Neuronal stem cell (in vitro differentiated cells): ENCODE results near the gene FAM110D.

Source experiments
- DNase-seq: peaks from one replicate; pipeline ENCODE4 v3.0.0-alpha.2; 2013; ENCODE audit warnings: low spot score
- H2AFZ ChIP-seq: one replicate; pipeline ENCODE4 v1.6.1; 2013; ENCODE audit warnings: mild to moderate bottlenecking, low read length, inconsistent platforms
- H2AK5ac ChIP-seq: 2 replicates; pipeline ENCODE4 v1.6.1; 2013; ENCODE audit warnings: low read depth, mild to moderate bottlenecking, inconsistent platforms, low read length, moderate library complexity, mixed read lengths
- H2BK120ac ChIP-seq: 2 replicates; pipeline ENCODE4 v1.6.1; 2013; ENCODE audit warnings: low read depth, mild to moderate bottlenecking, inconsistent platforms, low read length, moderate library complexity, mixed read lengths
- H2BK12ac ChIP-seq: one replicate; pipeline ENCODE4 v1.6.1; 2013; ENCODE audit warnings: low read length, inconsistent platforms
- H2BK15ac ChIP-seq: 2 replicates; pipeline ENCODE4 v1.6.1; 2013; ENCODE audit warnings: mild to moderate bottlenecking, low read length, inconsistent platforms, mixed read lengths
- H2BK5ac ChIP-seq: one replicate; pipeline ENCODE4 v1.6.1; 2013; ENCODE audit warnings: inconsistent platforms, mild to moderate bottlenecking, low read length, moderate library complexity
- H3K14ac ChIP-seq: one replicate; pipeline ENCODE4 v1.6.1; 2013; ENCODE audit warnings: low read length, inconsistent platforms
- H3K18ac ChIP-seq: 2 replicates; pipeline ENCODE4 v1.6.1; 2013; ENCODE audit warnings: low read length, inconsistent platforms
- H3K23ac ChIP-seq: 2 replicates; pipeline ENCODE4 v1.6.1; 2013; ENCODE audit warnings: low read depth, mild to moderate bottlenecking, mixed read lengths, low read length, inconsistent platforms; ENCODE audit not compliant: poor library complexity
- H3K27ac ChIP-seq: replicated peaks from 3 replicates; pipeline ENCODE4 v1.5.1; 2013; ENCODE audit warnings: low read length, inconsistent platforms
- H3K27me3 ChIP-seq, 3 experiments: 2 replicates each; pipeline ENCODE4 v1.6.1; 2013; ENCODE audit warnings: low read length in 3 of 3, mild to moderate bottlenecking in 2 of 3, inconsistent platforms in 1 of 3, low read depth in 1 of 3, mixed read lengths in 1 of 3, moderate library complexity in 1 of 3; ENCODE audit not compliant: control insufficient read depth in 3 of 3, insufficient read depth in 3 of 3
- H3K36me3 ChIP-seq, 2 donors: replicated peaks in 1 of 2; 2 replicates each; pipeline ENCODE4 v1.6.1; 2013; ENCODE audit warnings: low read length in 2 of 2; ENCODE audit not compliant: control insufficient read depth in 2 of 2, insufficient read depth in 2 of 2
- H3K4ac ChIP-seq: 2 replicates; pipeline ENCODE4 v1.6.1; 2013; ENCODE audit warnings: inconsistent platforms, mild to moderate bottlenecking, low read length, moderate library complexity
- H3K4me1 ChIP-seq, 2 donors: 1 replicate in 1 of 2; 2 replicates in 1 of 2; pipeline ENCODE4 v1.6.1; 2013; ENCODE audit warnings: low read length in 2 of 2, low read depth in 1 of 2; ENCODE audit not compliant: control insufficient read depth in 2 of 2, insufficient read depth in 1 of 2
- H3K4me2 ChIP-seq: one replicate; pipeline ENCODE4 v1.6.1; 2013; ENCODE audit warnings: mild to moderate bottlenecking, low read length, inconsistent platforms; ENCODE audit not compliant: insufficient read depth, poor library complexity, severe bottlenecking
- H3K4me3 ChIP-seq, 2 donors: 2 replicates each; pipeline ENCODE4 v1.5.1; 2013; ENCODE audit warnings: low read length in 2 of 2, mild to moderate bottlenecking in 2 of 2, inconsistent platforms in 1 of 2, moderate library complexity in 1 of 2
- H3K79me1 ChIP-seq: one replicate; pipeline ENCODE4 v1.6.1; 2013; ENCODE audit warnings: low read depth, mild to moderate bottlenecking, inconsistent platforms, low read length, moderate library complexity
- H3K9ac ChIP-seq: one replicate; pipeline ENCODE4 v1.6.1; 2013; ENCODE audit warnings: mild to moderate bottlenecking, low read depth, low read length, inconsistent platforms; ENCODE audit not compliant: poor library complexity
- H3K9me3 ChIP-seq, 2 donors: replicated peaks in 1 of 2; 2 replicates each; pipeline versions ENCODE3 to v1.6.1; 2013; ENCODE audit warnings: low read length in 2 of 2, mild to moderate bottlenecking in 2 of 2, inconsistent platforms in 1 of 2, low read depth in 1 of 2, mixed read lengths in 1 of 2, moderate library complexity in 1 of 2; ENCODE audit not compliant: control insufficient read depth in 2 of 2, insufficient read depth in 1 of 2
- H4K8ac ChIP-seq: one replicate; pipeline ENCODE4 v1.6.1; 2013; ENCODE audit warnings: low read depth, mild to moderate bottlenecking, inconsistent platforms, low read length, moderate library complexity
- H4K91ac ChIP-seq: one replicate; pipeline ENCODE4 v1.6.1; 2013; ENCODE audit warnings: low read length, low read depth, mild to moderate bottlenecking, inconsistent platforms; ENCODE audit not compliant: poor library complexity
- WGBS, 2 donors: extraction: QIAGEN DNeasy Blood & Tissue Kit; methylation state at CpG; one replicate each; pipeline ENCODE4 v1.1.7; 2013; ENCODE audit warnings: missing lambda C conversion rate in 2 of 2, mixed read lengths in 1 of 2; ENCODE audit not compliant: insufficient read length in 2 of 2, insufficient replicate concordance in 1 of 2; ENCODE audit errors: extremely low coverage in 2 of 2; 5-methylcytosine and 5-hydroxymethylcytosine counted together

Gene FAM110D

GRCh38 chr1:26119892-26120608 is 38.8 kb upstream of the FAM110D start:
- no CpG with 5 or more reads among the region's 9 CpGs for WGBS, 2 donors
- Histone ChIP-seq H3K79me1 (no peaks in the 10 kb centered on the region), H3K23ac (no peak overlapping the region), H3K36me3 (peaks cover 6 to 84% of the 10 kb centered on the region in 2 donors), H3K14ac (no peak overlapping the region), H2AFZ (no peak overlapping the region), H3K18ac (no peak overlapping the region), H2BK5ac (no peak overlapping the region), H4K91ac (no peak overlapping the region), H3K9ac (no peak overlapping the region), H3K9me3 (no peaks in the 10 kb centered on the region), H3K27ac (no peak overlapping the region), H2AK5ac (no peak overlapping the region), H4K8ac (no peak overlapping the region), H3K4me1 (no peaks in the 10 kb centered on the region), H3K4me3 (no peak overlapping the region), H2BK15ac (no peak overlapping the region), H3K4ac (no peak overlapping the region), H3K27me3 (no peaks in the 10 kb centered on the region), H3K4me2 (no peak overlapping the region), H2BK12ac (no peak overlapping the region), H2BK120ac (no peak overlapping the region)
- no peak for DNase-seq

GRCh38 chr1:26121854-26122773 is 36.8 kb upstream of the FAM110D start:
- Histone ChIP-seq H3K14ac (no peak overlapping the region), H3K18ac (no peak overlapping the region), H3K36me3 (peaks cover 6 to 67% of the 10 kb centered on the region in 2 donors), H4K8ac (no peak overlapping the region), H2BK5ac (no peak overlapping the region), H3K23ac (no peak overlapping the region), H2BK15ac (no peak overlapping the region), H3K27me3 (no peaks in the 10 kb centered on the region), H3K4me2 (no peak overlapping the region), H3K4me3 (no peak overlapping the region), H3K9me3 (no peaks in the 10 kb centered on the region), H2BK120ac (no peak overlapping the region), H3K27ac (no peak overlapping the region), H3K79me1 (no peaks in the 10 kb centered on the region), H2AK5ac (no peak overlapping the region), H3K4me1 (no peaks in the 10 kb centered on the region), H2BK12ac (no peak overlapping the region), H2AFZ (no peak overlapping the region), H3K9ac (no peak overlapping the region), H3K4ac (no peak overlapping the region), H4K91ac (no peak overlapping the region)
- WGBS, 2 donors: no CpG with 5 or more reads among the region's 8 CpGs
- no peak for DNase-seq

- H3K36me3 ChIP-seq: peaks cover 4 to 55% of the 10 kb centered on the region in 2 donors
- no peak overlapping the region for H2AK5ac ChIP-seq
- H3K4me3 ChIP-seq: no peak overlapping the region
- no peak overlapping the region for H4K91ac ChIP-seq
- no peaks in the 10 kb centered on the region for H3K27me3 ChIP-seq
- no peaks in the 10 kb centered on the region for H3K79me1 ChIP-seq
- no peak overlapping the region for H3K18ac ChIP-seq
- no peak overlapping the region for H3K9ac ChIP-seq
- no peak overlapping the region for H3K27ac ChIP-seq
- no peaks in the 10 kb centered on the region for H3K9me3 ChIP-seq
- no peak overlapping the region for H4K8ac ChIP-seq
- no CpG with 5 or more reads among the region's 7 CpGs for WGBS, 2 donors
- H2BK12ac ChIP-seq: no peak overlapping the region
- H3K4me1 ChIP-seq: no peaks in the 10 kb centered on the region
- no peak overlapping the region for H3K4ac ChIP-seq
- H3K14ac ChIP-seq: no peak overlapping the region
- H2AFZ ChIP-seq: no peak overlapping the region
- H2BK120ac ChIP-seq: no peak overlapping the region
- no peak overlapping the region for H3K23ac ChIP-seq
- no peak overlapping the region for H2BK5ac ChIP-seq
- H2BK15ac ChIP-seq: no peak overlapping the region
- DNase-seq: no peak
- no peak overlapping the region for H3K4me2 ChIP-seq
Measured at GRCh38 chr1:26122988-26123973, 35.6 kb upstream of the FAM110D start.
